B cell (primary cell): Measurements from ENCODE around the gene CBARP. TPM values are rescaled to one million over a fixed set of nuclear protein-coding genes. Genes with fewer than 3 reads are reported as not detected.

ENCODE experiments used
- ATAC-seq: fragments of 200-7000 bp; cut with Tn5 transposase; one replicate; pipeline ENCODE4 v1.10.0; 2021; ENCODE audit warnings: low read depth, mild to moderate bottlenecking, moderate number of reproducible peaks, moderate library complexity
- CTCF ChIA-PET: fragments of 350-600 bp; sonication (Branson Sonifier 250); formaldehyde crosslinking; loops from one replicate; lab custom pipeline; 2021; ENCODE audit warnings: antibody characterized with exemption, inconsistent platforms; lab: Charles Lee
- POLR2A ChIA-PET: fragments of 350-600 bp; sonication (Branson Sonifier 250); formaldehyde crosslinking; loops from one replicate; lab custom pipeline; 2021; ENCODE audit warnings: antibody characterized with exemption; lab: Charles Lee
- DNase-seq: peaks from one replicate; pipeline ENCODE4 v3.0.0; 2013
- H2AFZ ChIP-seq: 2 replicates; pipeline ENCODE4 v1.6.1; 2012; ENCODE audit warnings: mild to moderate bottlenecking, low read depth, low read length; ENCODE audit not compliant: insufficient read depth, poor library complexity, severe bottlenecking
- H3K27ac ChIP-seq, 2 donors: 1 replicate in 1 of 2; 2 replicates in 1 of 2; pipeline ENCODE4 v1.5.1; 2012 to 2013; ENCODE audit warnings: low read length in 2 of 2, mild to moderate bottlenecking in 2 of 2, moderate library complexity in 1 of 2
- H3K27me3 ChIP-seq, 4 experiments: fragments of 200-600 bp in 1 of 4; sonication (generic) in 1 of 4; replicated peaks in 1 of 4; 1 replicate in 2 of 4; 2 replicates in 2 of 4; pipeline versions ENCODE4 v1.6.1 to v1.7.0; 2013 to 2016; ENCODE audit warnings: low read length in 3 of 4, mild to moderate bottlenecking in 2 of 4, mixed read lengths in 1 of 4, moderate library complexity in 1 of 4; ENCODE audit not compliant: insufficient read depth in 4 of 4, control insufficient read depth in 3 of 4; ENCODE audit errors: control extremely low read depth in 1 of 4
- H3K36me3 ChIP-seq, 2 experiments: replicated peaks in 1 of 2; 1 replicate in 1 of 2; 2 replicates in 1 of 2; pipeline versions ENCODE4 v1.6.1 to v1.7.1; 2013; ENCODE audit warnings: low read length in 1 of 2; ENCODE audit not compliant: insufficient read depth in 2 of 2, control insufficient read depth in 1 of 2; ENCODE audit errors: control extremely low read depth in 1 of 2, extremely low read depth in 1 of 2
- H3K4me1 ChIP-seq, 2 donors: fragments of 200-600 bp in 1 of 2; sonication (generic) in 1 of 2; 1 replicate in 1 of 2; 2 replicates in 1 of 2; pipeline versions ENCODE4 v1.5.1 to v1.6.1; 2013 to 2017; ENCODE audit warnings: low read length in 2 of 2; ENCODE audit not compliant: control insufficient read depth in 2 of 2, insufficient read depth in 2 of 2
- H3K4me2 ChIP-seq: replicated peaks from 2 replicates; pipeline ENCODE3; 2012; ENCODE audit warnings: mild to moderate bottlenecking, low read depth, low read length; ENCODE audit not compliant: poor library complexity, severe bottlenecking
- H3K4me3 ChIP-seq, 5 experiments: fragments of 200-600 bp in 1 of 5; sonication (generic) in 1 of 5; 1 replicate in 3 of 5; 2 replicates in 2 of 5; pipeline versions ENCODE4 v1.5.1 to v1.7.0; 2011 to 2016; ENCODE audit warnings: low read length in 4 of 5, mild to moderate bottlenecking in 4 of 5, low read depth in 2 of 5, control low read depth in 1 of 5, moderate library complexity in 1 of 5; ENCODE audit not compliant: insufficient read depth in 1 of 5; ENCODE audit errors: control extremely low read depth in 1 of 5, extremely low read depth in 1 of 5
- H3K79me2 ChIP-seq: fragments of 200-600 bp; sonication (generic); one replicate; pipeline ENCODE4 v1.6.0; 2016; ENCODE audit warnings: low read length; ENCODE audit not compliant: control insufficient read depth, insufficient read depth
- H3K9ac ChIP-seq: fragments of 200-600 bp; sonication (generic); 2 replicates; pipeline ENCODE4 v1.6.1; 2017; ENCODE audit warnings: mild to moderate bottlenecking, low read length, moderate library complexity
- H3K9me3 ChIP-seq, 3 donors: one replicate each; pipeline versions ENCODE4 v1.6.1 to v1.7.1; 2013; ENCODE audit warnings: low read length in 2 of 3; ENCODE audit not compliant: control insufficient read depth in 2 of 3, insufficient read depth in 1 of 3; ENCODE audit errors: control extremely low read depth in 1 of 3
- H4K20me1 ChIP-seq: 2 replicates; pipeline ENCODE4 v1.6.0; 2012; ENCODE audit warnings: mild to moderate bottlenecking, low read length; ENCODE audit not compliant: insufficient read depth, control insufficient read depth, poor library complexity, severe bottlenecking
- H3K27ac Mint-ChIP-seq: one replicate; pipeline ENCODE4 v1.8.0; 2021; ENCODE audit warnings: mixed read lengths
- H3K27me3 Mint-ChIP-seq: one replicate; pipeline ENCODE4 v1.8.0; 2021; ENCODE audit warnings: mixed read lengths
- H3K4me1 Mint-ChIP-seq: one replicate; pipeline ENCODE4 v1.8.0; 2021; ENCODE audit warnings: mixed read lengths
- H3K4me3 Mint-ChIP-seq: one replicate; pipeline ENCODE4 v1.8.0; 2021; ENCODE audit warnings: mixed read lengths
- H3K9me3 Mint-ChIP-seq: one replicate; pipeline ENCODE4 v1.8.0; 2022; ENCODE audit warnings: mixed read lengths; ENCODE audit not compliant: insufficient read depth
- CTCF ChIP-seq: fragments of 200-600 bp; IDR thresholded peaks from one replicate; pipeline ENCODE4 v1.8.0; 2022; ENCODE audit warnings: antibody characterized with exemption, mild to moderate bottlenecking
- EZH2 ChIP-seq: IDR thresholded peaks from 2 replicates; pipeline ENCODE4 v1.6.1; 2012; ENCODE audit warnings: borderline replicate concordance, low read depth, mild to moderate bottlenecking, moderate library complexity, low read length; ENCODE audit not compliant: insufficient read depth, poor library complexity, severe bottlenecking
- WGBS: methylation state at CpG from one replicate; pipeline ENCODE4 v1.1.5; 2013; ENCODE audit warnings: missing lambda C conversion rate; ENCODE audit not compliant: insufficient coverage; 5-methylcytosine and 5-hydroxymethylcytosine counted together
- intact Hi-C: fragments of 100-400 bp; cut with micrococcal nuclease; formaldehyde crosslinking; loops from one replicate; pipeline ENCODE4 v1.10.0; 2022
- polyA plus RNA-seq: library from polyadenylated mRNA; depleted of rRNA; stranded (reverse); fragments of >200 nt; gene quantifications from 2 replicates; pipeline ENCODE4 v1.2.3, GENCODE V29; 2012
- total RNA-seq, 2 donors: library from RNA; stranded (reverse); fragments of 120-200 nt in 1 of 2; gene quantifications; 1 replicate in 1 of 2; 2 replicates in 1 of 2; pipeline versions ENCODE4 v1.2.3 to v1.2.4, GENCODE V29; 2013 to 2022

CBARP gene
- total and polyA plus RNA-seq, 2 donors (not counting 1 experiment from before 2014, with no cell fraction given): not detected

DNA sequence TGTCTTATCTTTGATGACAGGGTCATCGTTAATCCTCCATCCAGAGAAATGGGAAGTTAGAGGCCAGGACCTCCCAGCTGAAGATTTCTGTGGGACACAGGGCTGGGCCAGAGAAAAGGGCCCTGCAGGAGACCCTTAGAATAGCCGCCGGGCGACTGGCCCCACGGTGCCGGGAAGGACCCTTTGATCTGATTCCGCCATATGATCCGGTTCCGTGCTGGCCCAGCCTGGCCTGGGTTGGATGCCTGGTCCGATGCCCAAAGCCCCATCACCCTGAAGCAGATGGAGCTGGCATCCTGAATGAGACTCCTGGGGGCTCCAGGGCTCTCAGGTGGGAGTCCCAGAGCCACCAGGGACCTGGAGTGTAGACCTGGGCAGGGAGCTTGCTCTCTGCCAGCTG, 38.3 kb downstream of the CBARP start:
- Mint-ChIP-seq H3K4me1 (peaks cover 5% of the 10 kb centered on the region), H3K27me3 (no peaks in the 10 kb centered on the region), H3K9me3 (no peaks in the 10 kb centered on the region), H3K4me3 (no peak overlapping the region), H3K27ac (no peak overlapping the region)
- Histone ChIP-seq H2AFZ (no peak overlapping the region), H3K36me3 (no peaks in the 10 kb centered on the region), H3K4me2 (no peak overlapping the region), H3K79me2 (no peaks in the 10 kb centered on the region), H3K27ac (no peak overlapping the region), H4K20me1 (no peaks in the 10 kb centered on the region), H3K27me3 (no peaks in the 10 kb centered on the region), H3K4me1 (no peaks in the 10 kb centered on the region), H3K9ac (no peak overlapping the region), H3K4me3 (no peak overlapping the region), H3K9me3 (no peaks in the 10 kb centered on the region)
- WGBS: 97% methylated on average over 10 of the region's 10 CpGs
- intact Hi-C loops: no loop called here
- DNase-seq: no peak
- no peak for ATAC-seq
- ChIA-PET POLR2A (interaction anchor here (0.6 to 1.2 kb wide), 2 partner anchors 10 to 302 kb away, joined by 3 to 7 read pairs; no protein-coding TSS in a partner anchor), CTCF (interaction anchor here (0.6 to 3.2 kb wide), 2 partner anchors 11 to 86 kb away, joined by 5 to 16 read pairs; no protein-coding TSS in a partner anchor)
- no peak for TF ChIP-seq EZH2
- no peak for TF ChIP-seq CTCF

- Histone ChIP-seq H3K27me3 (no peaks in the 10 kb centered on the region), H3K4me3 (no peak overlapping the region), H2AFZ (no peak overlapping the region), H3K79me2 (no peaks in the 10 kb centered on the region), H3K9me3 (no peaks in the 10 kb centered on the region), H3K9ac (no peak overlapping the region), H3K4me2 (no peak overlapping the region), H3K27ac (no peak overlapping the region), H3K36me3 (no peaks in the 10 kb centered on the region), H3K4me1 (no peaks in the 10 kb centered on the region), H4K20me1 (no peaks in the 10 kb centered on the region)
- ChIA-PET CTCF (no interaction called here), POLR2A (no interaction called here)
- H3K4me1 Mint-ChIP-seq: no peaks in the 10 kb centered on the region
- H3K27ac Mint-ChIP-seq: no peak overlapping the region
- intact Hi-C loops: no loop called here
- WGBS: 73% methylated on average over 9 of the region's 9 CpGs
- no peak for ATAC-seq
- no peak overlapping the region for H3K4me3 Mint-ChIP-seq
- no peaks in the 10 kb centered on the region for H3K9me3 Mint-ChIP-seq
- no peaks in the 10 kb centered on the region for H3K27me3 Mint-ChIP-seq
- TF ChIP-seq EZH2 (no peak), CTCF (no peak)
- DNase-seq: no peak
These were observed 48.4 kb downstream of the CBARP start for GRCh38 chr19:1189419-1189818.
